DMS153 (cell line): ENCODE measurements around the gene SLC18A3.

ENCODE experiments used
- DNase-seq: peaks from one replicate; lab custom pipeline; 2025; lab: John Stamatoyannopoulos, UW

The SLC18A3 gene

DNA sequence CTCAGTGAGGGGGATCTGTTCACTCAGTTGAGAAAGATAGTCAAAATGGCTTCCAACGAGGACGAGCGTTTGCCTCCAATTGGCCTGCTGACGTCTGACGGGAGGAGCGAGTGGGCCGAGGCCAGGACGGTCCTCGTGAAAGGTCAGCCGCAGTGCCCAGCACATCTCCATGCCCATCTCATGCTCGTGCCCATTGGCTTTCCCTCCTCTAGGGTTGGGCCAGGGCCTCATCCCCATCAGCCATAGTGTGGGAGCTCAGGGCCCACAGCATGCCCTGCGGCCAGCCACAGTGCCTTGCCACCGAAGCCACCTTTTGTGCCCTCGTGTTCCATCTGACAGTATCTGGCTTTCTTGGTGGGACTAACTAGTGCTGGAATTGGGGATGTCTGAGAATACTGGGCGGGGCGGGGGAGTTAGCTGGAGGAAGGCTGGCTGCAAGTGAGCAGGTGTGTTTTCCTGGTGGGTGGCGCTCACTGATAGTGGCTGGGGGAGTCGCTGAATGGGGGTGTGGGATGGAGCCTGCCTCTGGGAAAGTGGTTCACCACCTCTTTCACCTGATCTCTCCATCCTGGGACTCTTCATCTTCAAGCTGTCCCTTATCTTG lies 17.6 kb downstream of the SLC18A3 start:
- no peak for DNase-seq

DNA sequence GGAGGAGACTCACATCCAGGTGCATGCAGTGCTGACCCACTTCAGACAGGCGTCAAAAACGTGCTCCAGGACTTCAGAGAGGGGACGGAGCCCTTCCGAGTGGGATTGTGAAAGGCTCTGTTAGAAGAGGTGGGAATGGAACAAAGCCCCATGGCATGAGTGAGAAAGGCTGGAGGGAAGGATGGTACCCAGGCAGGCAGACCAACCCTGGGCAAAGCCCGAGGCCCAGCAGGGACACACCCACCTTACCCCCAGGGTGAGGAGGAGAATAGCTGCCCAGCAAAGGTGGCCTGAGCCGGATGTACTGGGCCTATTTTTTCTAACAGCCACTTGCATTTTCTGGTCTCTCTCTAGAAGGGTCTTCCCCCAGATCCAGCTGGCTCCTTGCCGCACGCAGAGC lies 18.5 kb downstream of the SLC18A3 start:
- DNase-seq, result no peak

DNA sequence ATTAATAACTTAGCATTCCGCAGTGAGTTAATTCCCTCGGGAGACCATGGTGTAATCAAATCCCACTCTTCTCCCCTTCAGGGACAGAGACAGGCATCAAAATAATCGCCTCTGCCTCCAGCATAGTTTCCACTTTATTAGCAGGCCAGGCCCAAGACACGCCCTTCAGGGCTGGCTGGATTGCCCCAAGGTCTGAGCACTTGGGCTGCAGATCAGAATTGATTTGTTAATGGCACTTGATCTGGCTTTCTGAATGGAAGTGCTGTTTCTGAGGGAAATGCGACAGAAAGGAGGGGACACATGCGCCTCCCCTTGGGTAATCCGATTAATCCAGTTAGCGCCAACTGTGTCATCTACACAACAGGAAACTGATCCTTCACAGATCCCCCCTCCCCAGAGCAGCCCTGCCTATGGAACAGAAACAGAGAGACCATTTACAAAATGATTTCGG lies 19.3 kb downstream of the SLC18A3 start:
- DNase-seq, result no peak

DNA sequence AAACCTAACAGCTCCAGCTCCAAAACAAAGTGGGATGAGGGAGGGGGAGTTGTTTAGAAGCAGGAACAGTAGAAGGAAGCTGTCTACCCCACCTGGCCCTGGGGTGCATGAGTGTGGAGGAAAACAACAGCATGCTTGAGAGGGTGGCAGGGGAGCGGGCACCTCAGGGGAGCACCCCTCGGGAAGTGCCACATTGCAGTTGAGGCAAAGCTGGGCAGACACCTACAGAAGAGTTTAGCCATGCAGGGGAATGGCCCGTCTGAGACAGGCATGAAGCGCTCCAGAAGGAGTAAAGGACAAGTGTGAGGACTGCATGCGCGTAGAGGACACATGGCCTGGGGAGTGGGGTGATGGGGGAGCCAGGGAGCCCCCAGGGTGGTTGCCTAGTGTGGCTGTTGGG lies 21.9 kb downstream of the SLC18A3 start:
- DNase-seq, result no peak

DNA sequence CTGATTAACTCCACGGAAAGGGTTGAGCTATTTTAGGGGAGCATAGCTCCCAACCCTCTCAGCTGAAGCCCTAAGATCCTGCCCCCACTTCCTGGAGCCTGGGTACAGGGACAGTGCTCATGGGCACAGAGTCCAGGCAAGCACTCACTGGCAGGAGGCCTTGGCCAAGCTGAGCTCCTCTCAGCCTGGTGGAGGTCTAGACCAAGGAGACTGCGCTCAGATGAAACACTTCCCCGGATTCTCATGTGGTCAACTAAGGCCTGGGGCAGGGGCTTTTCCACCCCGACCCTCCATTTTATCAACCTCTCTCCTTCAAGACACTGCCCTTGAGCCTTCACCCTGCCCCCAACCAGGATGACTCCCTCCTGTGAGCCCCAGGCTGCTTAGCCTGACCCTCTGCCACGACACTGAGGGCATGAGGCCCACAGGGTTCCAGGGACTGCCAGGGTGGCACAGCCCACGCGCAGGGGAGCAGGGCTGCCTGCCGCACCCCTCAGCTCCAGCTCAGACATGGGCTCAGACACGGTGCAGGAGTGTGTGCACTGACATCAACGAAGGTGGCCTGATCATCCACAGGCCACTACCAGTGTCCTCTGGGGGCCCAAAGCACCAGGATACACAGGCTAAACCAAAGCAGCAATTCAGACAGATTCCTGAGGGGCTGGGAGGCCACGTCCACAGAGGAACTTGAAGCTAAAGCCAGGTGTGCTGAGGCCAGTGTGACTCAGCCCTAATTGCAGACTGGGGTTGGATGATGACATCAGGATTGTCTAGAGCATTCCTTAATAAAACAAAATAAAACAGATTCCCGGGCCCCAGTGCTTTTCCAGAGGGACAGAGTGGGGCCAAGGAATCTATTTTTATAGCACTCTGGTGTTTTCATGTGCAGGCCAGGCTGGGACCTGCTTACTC lies 22.6 kb downstream of the SLC18A3 start:
- DNase-seq, result no peak

DNA sequence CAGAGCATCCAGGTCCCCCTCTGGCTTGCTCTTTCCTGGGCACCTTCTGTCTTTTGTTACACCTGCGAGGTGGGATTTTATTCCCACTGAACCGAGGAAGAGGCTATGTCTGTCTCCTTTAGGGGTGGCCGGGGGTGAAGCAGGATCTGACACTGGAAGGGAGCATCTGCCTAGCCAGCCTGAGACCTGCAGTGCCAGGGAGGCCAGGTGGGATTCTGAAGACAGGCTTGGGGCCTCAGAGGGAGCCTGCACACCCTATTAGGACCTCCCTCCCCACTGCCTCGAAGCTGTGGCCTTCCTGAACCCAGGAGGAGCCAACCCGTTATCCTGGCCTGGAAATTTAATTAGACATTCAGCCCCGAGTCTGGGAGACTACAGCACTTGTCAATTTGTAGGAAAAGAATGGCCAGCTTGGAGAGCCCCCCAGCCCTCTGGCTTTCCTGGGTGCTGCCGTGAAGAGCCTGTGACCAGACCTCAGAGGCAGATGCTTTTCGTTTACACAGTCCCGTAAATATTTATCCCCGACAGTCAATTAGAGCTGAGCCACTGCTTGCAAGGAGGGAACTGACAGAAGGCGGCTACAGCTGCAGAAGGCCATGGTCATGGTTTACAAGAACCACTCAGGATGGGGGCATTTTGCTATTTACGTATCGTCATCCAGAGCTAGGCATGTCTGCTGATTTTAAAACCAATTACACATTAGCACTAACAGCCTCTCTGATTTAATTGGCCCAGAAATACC lies 23.4 kb downstream of the SLC18A3 start:
- no peak for DNase-seq

DNA sequence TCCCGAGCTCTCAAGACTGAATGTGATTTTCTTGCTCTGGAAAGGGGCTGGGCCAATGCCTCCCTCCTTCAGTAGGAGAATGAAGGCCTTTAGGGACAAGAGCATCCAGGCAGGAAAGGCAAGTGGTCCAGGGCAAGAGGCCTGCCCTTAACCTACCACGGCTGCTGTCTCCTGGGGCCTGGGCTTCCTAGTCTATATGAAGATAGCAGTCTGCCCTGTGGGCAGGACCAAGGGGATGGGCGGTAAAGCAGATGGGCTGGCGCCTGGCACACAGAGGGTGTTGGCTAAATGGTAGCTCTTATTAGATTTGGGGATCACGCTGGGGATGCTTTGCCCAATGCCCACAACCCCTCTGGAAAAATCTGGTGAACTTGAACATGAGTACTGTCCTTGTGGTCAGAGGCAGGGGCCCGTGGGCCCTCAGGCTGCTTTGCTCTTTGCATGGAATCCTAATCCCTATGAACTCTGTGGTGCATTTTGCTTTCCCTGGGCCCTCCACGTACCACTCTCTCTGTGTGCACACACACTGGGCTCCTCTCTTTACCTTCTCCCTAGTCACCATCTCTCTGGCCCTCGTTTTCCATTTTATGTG lies 24.1 kb downstream of the SLC18A3 start:
- DNase-seq, result no peak

DNA sequence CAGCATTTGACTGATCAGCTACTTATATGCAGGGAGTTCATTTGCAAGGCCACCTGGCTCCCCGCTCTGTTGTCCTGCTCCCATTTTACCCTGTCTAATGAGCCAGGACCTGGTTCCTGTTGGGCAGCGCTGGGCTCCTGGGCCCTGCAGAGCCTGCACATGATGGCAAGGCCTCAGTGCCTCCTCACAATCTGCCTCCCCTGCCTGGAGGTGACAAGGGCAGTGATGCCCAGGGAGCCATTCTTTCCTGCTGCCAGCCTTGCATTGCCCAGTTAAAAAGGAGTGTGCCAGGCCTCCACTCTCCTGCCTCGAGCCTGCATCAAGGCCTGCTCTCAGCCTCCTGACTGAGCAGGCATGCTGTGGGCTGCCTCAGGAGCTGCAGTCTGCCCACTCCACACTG lies 32.2 kb downstream of the SLC18A3 start:
- DNase-seq, result no peak

DNA sequence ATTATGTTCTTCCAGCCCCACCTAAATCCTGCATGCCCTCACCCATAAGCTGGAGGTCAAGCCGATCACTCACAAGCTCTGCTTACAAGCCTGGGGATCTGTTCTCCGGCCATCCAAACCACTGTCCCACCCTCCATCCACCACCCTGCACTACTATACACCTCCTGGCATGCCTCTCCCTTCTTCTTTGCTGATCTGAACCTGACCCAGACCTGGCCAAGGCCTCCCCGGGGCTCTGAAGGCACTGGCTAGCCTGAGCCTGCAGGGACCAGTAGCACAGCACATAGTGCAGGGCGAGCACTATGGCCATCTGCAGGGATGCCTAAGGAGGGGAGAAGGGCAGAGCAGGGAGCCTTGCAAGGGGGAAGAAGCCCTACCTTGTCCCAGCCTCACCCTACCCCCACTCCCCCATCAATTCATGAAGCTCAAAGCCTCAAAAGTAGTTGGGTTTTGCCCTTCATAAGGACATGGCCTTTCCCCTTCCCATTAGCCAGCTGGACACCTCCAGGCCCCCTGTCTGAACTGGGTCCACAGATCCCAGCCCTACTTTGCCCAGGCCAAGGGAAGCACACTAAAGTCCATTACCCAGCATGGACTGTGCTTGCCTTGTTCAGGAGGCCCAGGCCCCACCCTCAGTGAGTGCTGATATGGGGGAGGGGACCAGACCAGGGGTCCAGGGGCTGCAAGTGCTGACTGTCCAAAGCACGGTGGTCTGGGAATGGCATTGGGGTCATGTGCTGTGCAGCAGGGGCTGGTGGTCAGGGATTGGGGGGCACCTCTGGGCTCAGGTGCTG lies 33.3 kb downstream of the SLC18A3 start:
- no peak for DNase-seq

GRCh38 chr10:49644035-49644646 lies 34.0 kb downstream of the SLC18A3 start:
- no peak for DNase-seq

DNA sequence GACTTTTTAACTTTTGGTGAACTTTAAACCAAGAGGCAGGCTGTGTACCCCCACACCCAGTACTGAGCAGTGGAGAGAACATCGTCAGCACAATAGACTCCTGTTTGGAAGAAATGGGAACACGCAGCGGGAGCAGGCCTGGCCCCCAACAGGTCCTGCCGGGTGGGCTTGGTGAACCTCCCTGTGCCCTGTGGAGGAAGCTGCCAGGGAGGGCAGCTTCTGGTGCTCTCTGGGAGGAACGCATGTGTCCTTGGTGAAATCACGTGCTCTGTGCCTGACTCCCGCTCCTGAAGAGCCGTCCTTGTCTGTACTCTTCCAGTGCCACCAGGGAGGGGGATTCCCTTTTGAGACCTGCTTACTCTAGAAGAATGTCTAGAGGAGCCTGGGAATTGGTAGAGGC lies 35.3 kb downstream of the SLC18A3 start:
- no peak for DNase-seq

GRCh38 chr10:49645871-49646870 lies 36.1 kb downstream of the SLC18A3 start:
- no peak for DNase-seq

DNA sequence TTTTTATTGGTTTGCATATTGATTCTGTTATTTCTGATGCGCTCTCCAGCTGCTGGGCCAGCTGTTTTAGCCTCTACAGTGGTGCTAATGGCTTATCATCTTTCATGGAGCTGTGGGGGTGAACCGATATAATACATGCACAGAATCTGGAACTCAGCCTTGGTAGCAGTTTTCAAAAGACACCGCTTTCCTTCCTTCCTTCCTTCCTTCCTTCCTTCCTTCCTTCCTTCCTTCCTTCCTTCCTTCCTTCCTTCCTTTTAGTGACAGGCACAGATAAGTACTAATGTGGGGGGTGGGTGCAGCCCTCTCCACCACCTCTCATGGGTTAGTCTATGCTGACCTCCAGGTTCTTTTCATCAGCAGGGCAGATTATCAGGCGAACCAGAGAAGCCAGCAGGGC lies 37.4 kb downstream of the SLC18A3 start:
- no peak for DNase-seq

DNA sequence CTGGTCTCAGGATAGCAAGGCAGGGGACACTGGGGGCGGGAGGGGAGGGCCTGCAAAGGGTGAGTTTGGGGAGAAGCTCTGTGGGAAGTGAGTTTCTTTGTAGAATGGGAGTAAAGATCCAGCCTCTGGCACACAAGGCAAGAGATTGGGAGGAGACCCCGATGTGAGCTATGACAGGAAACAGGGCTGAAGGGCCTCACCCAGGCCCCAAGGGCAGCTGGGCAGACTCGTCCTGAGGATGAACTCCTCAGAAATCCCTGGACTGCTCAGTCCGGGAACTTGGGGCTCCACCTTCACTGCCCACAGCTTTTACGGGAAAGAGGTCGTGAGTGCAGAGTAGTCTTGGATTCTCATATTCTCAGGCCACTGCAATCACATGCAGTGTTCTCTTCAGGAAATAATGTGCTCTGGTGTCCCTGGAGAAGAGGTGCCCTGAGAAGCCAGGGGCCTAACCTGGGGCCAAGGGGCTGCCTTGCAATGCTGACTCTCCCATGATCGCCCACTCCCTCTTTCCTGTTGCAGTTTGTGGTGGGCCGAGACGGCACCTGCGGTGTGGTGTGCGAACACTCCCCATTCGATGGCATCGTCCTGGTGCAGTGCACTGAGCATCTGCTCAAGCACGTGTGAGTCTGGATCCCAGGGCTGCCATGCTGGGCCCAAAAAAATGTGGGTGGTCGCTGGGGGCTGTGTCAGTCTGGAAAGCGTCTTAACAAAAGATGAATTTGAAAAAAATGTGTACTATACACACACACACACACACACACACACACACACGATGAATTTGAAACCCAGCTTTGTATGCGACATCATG lies 38.1 kb downstream of the SLC18A3 start:
- DNase-seq, result no peak

DNA sequence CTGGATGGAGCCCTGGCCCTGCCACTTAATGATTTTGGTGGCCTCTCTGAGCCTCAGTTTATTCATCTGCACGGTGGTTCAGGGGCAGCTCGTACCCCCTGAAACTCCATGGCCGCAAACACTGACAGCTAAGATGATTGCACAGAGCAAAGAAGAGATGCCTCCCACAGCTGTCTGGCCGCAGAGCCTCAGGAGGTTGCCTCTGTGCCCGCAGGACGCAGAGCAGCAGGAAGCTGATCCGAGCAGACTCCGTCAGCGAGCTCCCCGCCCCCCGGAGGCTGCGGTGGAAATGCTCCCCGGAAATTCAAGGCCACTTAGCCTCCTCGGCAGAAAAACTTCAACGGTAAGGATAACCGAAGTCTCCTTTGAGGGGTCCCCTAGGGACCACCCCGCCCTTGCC lies 39.2 kb downstream of the SLC18A3 start:
- DNase-seq, result no peak

GRCh38 chr10:49649936-49650723 lies 40.0 kb downstream of the SLC18A3 start:
- no peak for DNase-seq

DNA sequence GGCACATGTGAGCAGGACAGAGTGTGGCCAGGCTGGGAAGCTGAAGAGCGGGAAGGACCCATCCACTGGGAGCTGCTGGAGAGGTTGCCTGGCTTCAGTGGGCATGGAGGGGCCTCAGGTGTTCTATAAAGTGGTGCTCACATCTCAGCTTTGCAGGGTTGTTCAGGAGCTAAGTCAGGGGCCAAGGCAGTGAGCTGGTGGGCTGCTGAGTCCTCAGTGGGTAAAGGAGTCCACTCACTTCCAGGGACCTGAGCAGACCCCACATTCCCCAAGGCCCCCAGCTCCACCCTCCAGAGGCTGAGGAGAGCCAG lies 40.6 kb downstream of the SLC18A3 start:
- DNase-seq, result no peak

DNA sequence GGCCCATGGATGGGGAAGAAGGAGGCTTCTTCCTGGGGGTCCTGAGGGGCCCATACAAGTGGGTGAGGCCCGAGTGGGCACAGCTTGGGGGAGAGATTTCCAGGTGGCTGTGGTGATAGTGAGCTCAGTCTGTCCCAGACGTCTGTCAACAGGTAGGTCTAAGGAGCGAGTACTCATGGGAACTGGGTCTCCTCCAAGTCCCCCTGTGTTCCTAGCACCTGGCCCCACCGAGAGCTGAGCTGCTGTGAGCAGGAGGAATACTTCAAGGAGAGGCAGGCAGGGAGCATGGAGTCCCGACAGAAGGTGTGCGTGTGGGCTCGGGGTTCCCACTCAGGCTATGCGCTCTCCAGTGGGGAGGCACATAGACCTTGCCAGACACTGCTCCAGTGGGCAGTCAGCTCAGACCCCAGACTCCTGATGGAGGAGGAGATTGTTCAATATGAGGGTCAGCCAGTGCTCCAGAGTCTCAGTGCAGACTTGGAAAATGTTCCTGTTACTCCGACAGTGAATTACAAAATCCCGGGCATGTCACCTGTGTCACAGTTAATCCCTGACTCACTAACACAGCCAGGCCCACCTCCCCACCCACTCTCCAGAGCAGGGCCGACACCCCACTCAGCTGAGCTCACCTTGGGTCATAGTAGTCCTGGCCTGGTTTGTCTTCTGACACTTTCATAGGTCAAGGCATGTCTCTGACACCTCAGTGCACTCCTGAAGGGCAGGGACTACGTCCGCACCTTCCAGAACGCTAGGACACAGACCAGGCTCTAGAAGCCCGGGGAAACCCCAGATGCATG lies 41.1 kb downstream of the SLC18A3 start:
- no peak for DNase-seq
